Measurements from ENCODE around the gene DNAAF9.
"Not testable (repeated sequence)": the region's sequence is repeated elsewhere in the genome, so short reads cannot be mapped to it uniquely, and the experiment has no call there.

DNAAF9 gene

DNA sequence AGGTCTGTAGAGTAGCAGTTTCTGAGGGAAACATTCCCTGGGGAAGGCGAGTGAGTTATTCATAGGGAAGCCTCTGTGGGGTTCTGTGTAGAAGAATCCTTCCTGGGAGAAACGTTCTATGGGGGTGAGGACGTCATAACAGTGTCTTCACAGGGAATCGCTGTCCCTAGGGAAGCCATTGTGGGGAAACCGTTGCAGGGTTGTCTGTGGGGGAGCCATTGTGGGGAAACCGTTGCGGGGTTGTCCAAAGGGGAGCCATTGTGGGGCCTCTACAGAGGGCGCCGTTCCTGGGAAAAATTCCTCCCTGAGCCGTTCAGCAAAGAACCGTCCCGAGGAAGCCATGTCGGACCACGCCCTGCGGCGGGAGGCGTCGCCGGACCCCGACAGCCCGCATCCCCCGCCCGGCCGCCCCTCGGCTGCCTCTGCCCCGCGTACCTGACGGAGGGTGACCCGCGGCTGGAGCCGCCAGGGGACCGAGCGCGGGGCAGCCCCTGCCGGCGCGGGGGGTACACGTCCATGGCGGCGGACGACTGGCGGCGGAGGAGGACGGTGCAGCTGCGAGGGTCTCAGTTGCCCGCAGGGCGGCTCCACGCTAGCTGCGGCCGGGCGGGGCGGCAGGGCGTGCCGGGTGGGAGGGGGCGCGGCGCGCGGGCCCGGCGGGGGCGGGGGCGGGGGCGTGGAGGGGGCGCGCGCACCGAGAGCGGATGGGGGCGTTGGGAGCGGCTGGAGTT lies at the start of gene DNAAF9:
Gene DNAAF9, minus strand, starts transcription at position 630 of the 731 bp plus-strand sequence. Its CDS starts 112 bp downstream, at position 518.
- DNase-seq, result peak; percentile 55

DNA sequence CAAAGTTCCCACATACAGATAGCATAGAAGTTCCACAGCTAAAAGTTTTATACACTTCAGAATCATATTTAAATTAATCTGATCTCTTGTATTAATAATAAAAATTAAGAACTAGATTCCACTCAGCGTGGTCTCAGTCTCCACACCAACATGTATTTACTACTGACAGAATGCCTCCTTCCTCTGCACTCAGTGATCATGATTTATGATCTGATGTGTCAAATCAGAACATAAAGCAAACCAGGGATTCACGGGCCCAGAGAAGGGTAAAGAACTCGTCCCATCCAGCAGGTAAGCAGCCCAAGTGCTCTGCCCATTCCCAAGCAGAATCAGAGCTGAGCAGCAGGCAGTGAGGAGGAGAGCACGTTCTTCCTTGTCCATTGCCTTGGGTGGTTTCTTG lies 49.2 kb upstream of the DNAAF9 start:
- DNase-seq, result no peak

DNA sequence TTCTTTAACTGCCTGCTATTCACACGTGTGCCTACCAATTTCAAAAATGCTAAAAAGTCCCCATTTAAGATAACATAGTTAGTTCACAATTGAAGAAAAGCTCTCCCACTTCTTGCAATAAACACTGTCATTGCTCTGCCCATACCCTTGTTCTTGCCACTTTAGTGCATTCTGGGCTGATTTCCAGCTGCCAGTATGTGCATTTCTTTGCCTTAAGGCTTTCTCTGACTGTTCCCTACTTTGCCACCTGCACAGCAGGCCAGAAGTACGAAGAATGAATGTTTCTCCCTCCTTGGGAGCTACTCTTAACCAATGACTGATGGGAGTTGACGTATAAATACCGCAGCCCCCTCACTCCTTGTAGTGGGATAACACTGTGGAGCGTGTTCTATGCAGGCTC lies 47.4 kb upstream of the DNAAF9 start:
- DNase-seq, result no peak

DNA sequence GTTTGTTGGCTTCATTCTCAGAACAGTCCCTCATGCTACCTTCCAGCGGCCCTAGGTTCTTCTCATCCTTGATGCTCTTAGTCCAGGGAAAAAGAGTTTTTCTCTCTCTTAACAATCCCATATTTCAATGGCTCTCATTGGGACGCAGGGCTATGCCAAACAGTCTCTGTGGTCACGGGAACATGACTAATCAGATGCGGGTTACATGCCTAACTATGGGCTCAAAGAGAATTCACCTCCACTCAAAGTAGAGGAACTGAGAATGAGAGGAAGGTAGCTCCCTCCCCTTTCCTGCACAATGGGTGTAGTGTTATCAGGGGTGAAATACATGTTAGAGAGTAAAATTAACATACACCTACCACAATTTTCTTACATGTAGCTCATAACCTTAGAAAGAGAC lies 45.2 kb upstream of the DNAAF9 start:
- no peak for DNase-seq

DNA sequence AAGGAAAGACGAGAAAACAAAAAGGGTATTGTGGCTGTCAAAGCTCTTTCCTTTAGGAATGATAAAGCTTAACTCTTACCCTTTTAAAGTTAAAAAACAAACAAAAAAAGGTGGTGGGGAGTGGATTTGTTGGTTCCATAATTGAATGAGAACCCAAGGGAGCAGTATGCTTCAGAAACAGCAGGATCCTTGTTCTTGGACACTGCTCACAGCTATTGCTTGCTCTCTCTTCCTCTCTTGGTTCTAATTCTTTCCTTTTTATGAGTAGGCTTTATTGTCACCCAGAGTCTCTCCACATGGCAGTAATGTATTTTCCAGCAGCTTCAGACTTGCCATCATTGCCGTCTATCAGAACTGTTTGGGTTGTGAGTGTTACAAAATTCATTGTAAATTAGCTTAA lies 44.7 kb upstream of the DNAAF9 start:
- DNase-seq, result no peak

DNA sequence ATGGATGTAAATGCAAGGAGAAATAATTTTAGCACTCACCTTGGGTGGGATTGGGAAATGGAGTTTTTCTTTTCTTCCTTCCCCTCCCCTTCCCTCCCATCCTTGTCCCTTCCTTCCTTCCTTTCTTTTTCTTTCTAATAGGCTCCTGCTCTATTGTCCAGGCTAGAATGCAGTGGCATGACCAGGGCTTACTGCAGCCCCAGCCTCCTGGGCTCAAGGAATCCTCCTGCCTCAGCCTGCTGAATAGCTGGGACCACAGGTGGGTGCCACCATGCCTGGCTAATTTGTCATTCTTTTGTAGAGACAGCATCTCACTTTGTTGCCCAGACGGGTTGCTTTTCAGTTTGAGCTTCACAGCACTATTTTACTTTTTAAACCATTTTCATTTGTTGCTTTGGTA lies 41.9 kb upstream of the DNAAF9 start:
- no peak for DNase-seq

DNA sequence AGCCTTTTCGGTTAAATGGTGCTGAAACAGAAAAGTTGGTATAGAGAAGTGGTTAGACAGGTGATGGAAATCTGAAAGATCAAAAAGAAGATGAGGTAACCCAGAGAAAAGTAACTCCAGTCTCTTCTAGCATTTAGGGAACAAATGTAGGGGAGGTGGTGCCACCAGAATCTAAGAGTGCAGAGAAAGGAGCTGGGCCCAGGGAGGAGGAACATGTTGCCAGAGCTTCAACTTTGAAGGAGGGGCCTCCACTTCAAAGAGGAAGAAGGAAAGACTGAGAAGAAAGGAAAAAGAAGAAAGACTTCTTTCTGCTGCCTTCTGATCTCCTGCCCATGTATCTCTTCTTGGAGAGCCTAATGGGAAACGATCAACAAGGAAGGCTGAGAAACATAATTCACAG lies 39.9 kb upstream of the DNAAF9 start:
- DNase-seq, result no peak

DNA sequence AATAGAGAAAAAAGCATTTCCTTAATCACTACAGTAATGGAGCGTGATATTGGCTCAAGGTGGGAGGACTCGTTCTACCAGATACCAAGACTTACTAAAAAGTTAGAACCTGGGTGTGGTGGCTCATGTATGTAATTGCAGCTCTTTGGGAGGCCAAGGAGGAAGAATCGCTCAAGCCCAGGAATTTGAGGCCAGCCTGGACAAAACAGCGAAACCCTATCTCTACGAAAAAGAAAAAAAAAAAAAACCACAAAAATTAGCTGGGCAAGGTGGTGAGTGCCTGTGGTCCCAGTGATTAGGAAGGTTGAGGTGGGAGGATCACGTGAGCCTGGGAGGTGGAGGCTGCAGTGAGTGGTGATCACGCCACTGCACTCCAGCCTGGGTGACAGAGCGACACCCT lies 39.3 kb upstream of the DNAAF9 start:
- no peak for DNase-seq

DNA sequence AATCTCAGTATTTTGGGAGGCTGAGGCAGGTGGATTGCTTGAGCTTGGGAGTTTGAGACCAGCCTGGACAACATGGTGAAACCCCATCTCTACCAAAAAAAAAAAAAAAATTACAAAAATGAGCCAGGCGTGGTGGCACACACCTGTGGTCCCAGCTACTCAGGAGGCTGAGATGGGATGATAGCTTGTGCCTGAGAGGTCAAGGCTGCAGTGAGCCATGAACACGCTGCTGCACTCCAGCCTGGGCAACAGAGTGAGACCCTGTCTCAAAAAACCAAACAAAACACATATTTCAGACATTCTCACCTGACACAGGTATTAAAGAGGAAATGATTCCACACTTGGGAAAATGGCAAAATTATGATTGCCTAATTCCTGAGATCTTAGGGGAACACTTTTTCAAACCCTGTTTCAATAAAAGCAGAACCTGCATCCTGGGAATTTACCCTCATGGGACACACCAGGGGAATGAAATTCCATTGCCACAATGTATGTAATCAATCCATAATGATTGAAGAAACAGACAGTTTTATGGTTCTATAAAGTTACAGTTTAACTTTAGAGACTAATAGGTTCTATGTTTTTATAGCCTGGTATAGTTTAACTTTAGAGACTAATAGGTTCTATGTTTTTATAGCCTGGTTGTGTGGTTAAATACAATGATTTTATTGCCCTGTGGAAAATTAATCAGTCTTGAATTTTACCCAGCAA lies 29.6 kb upstream of the DNAAF9 start:
- no peak for DNase-seq

DNA sequence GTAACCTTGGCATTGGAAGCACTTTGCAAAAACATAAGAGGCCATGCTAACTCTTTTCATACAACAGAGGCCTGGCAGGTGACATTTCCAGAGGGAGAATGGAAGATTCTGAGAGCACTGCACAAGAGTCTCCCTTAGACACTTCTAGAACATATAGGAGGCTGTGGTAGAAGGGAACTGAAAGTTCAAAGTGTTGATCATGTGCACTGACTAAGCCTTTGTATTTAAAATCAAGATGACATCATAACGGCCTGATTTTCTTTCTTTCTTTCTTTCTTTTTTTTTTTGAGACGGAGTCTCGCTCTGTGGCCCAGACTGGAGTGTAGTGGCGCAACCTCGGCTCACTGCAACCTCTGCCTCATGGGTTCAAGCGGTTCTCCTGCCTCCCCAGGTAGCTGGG lies 26.8 kb upstream of the DNAAF9 start:
- no peak for DNase-seq

DNA sequence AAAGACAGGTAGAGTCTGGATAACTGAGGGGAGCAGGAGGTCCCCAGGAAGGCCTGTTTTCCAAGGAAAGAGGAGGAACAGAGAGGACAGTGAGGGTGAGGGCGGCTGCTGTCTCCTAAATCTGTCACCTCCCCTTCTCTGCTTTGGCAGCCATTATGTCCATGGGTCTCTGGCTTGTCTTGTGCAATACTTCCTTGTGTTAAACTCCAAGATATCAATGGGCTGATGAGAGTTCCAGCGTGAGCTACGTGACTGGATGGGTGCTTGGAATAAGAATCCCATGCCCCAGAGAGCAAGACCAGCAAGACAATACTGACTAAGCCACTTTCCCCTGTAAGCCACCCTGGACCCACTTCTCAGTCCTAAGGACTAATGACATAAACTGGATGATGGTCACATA lies 26.3 kb upstream of the DNAAF9 start:
- DNase-seq, result no peak

DNA sequence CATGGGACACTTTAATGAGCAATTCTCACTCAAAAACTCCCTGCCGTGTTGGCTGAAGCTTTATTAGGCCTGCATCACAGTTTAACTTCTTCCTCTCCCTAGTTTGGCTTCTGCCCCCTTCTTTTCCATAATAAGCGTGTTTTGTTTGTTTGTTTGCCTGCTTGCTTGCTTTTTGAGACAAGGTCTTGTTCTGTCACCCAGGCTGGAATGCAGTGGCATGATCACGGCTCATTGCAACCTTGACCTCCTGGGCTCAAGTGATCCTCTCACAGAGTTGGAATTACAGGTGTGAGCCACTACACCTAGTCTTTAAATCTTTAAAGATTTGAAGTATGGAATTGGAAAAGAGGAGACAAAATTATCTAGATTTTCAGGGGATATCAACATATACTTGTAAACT lies 25.4 kb upstream of the DNAAF9 start:
- DNase-seq, result no peak

DNA sequence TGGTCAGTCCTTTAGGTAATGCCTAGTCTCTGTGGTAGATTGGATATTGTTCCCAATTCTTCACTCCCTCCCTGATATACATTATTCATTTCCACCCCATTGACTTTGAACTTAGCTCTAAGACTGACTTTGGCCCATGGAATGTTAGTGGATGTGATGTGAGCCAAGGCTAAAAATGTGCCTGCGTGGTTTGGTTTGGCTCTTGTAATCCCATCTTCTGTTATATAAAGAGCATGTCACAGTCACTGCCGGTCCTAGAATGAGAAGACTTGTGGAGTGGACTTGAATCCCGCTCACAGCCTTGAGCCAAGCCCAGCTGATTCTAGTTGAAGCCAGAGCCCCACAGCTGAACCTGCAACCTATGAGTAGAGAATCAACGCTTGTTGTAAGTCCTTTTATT lies 23.6 kb upstream of the DNAAF9 start:
- DNase-seq, result no peak

DNA sequence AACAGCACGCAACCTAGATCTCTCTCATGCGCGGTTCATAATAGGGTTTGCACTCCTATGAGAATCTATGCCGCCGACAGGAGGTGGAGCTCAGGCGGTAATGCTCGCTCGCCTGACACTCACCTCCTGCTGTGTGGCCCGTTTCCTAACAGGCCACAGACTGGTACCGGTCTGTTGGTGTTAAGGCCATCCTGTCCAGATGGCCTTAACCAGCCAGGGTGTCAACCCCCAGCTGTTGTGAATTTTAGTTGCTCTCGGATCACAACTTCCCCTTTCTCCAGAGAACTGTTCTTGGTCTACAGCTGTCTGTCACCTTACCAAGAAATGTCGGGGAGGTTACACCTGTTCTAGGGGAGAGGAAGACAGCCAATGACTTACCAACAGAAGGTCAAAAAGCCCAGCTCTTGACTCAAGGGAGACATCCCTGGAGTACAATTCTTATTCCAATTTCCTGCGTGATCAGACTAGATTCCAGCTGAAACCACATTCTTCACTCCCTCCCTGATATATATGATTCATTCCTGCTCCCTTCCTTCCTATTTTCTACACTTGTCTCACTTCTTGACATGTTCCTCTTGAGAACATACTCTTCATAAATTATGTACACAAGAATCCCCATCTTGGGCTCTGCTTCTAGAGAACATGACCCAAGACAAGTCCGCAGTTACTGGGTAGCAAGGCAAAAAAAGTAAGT lies 23.1 kb upstream of the DNAAF9 start:
- no peak for DNase-seq

DNA sequence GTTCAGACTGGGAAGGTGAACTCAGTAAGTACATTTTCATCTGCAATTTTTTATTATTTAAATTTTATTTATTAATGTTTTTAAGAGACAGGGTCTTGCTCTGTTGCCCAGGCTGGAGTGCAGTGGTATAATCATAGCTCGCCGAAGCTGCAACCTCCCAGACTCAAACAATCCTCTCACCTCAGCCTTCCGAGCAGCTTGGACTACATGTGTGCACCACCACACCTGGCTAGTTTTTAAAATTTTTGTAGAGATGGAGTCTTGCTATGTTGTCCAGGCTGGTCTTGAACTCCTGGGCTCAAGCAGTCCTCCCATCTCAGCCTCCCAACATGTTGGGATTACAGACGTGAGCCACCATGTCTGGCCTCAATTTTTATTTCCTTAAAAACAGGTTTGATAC lies 19.3 kb upstream of the DNAAF9 start:
- DNase-seq, result not testable (repeated sequence)

DNA sequence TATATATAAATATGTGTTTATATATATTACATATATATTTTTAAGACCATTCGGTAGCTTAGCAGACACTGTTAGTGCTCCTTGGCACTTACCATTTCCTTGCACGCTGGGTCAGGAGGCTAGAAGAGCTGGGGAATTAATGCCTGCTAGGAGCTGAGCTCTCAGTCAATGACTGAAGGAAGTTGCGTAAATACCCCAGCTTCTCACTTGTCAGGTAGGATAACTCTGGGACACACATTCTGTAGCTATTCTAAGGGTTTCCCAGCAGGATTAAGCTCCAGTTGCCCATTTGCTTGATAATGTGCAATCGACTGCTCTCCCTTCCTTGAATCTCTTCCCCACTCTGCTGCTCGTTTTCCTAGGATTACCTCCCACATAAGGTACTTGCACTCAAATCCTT lies 15.7 kb upstream of the DNAAF9 start:
- DNase-seq, result no peak

DNA sequence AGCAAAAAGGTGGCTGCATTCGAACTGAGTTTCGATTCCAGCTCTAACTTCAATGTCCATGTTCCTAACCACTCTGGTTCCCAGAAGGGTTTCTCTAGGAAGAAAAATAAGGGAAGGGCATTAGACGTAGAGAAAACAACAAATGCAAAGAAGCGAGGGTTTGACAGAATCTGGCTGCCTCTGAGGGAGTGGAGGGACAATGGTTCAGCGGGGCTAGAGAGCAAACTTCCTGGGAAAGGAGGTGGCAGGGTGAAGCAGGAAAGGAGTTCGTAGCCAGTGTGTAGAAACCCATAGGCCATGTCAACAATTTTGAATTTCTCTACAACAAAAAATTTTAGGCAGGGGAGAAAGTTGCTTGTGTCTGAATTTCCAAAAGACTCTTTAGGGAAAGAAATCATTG lies 14.5 kb upstream of the DNAAF9 start:
- DNase-seq, result no peak

DNA sequence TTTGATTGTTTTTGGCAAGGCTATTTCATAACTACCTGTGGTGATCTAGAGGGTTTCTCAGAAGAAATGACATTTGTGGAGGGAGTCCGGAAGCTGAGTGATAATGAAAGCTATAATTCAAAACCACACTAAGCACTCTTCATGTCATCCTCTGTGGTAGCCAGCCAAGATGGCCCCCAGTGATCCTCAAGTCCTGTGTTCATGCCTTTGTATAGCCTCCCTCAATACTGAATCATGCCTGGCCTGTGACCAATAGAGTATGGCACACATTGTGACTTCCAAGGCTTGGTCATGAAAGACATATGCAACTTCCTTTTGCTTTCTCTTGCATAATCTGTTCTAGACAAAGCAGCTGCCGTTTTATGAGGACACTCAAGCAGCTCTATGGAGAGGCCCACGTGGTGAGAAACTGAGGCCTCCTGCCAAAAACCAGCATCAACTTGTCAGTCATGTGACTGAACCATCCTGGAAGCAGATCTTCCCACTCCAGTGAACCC lies 12.8 kb upstream of the DNAAF9 start:
- DNase-seq, result no peak

DNA sequence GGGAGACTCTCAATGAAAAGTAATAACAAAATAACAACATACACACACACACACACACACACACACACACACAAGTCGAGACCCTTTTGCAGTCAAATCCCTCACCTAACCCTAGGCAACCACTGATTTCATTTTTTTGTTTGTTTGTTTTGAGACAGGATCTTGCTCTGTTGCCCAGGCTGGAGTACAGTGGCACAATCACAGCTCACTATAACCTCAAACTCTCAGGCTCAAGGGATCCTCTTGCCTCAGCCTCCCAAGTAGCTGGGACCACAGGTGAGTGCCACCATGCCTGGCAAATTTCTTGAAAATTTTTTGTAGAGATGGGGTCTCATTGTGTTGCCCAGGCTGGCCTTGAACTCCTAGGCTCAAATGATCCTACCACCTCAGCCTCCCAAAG lies 10.7 kb upstream of the DNAAF9 start:
- DNase-seq, result not testable (repeated sequence)

DNA sequence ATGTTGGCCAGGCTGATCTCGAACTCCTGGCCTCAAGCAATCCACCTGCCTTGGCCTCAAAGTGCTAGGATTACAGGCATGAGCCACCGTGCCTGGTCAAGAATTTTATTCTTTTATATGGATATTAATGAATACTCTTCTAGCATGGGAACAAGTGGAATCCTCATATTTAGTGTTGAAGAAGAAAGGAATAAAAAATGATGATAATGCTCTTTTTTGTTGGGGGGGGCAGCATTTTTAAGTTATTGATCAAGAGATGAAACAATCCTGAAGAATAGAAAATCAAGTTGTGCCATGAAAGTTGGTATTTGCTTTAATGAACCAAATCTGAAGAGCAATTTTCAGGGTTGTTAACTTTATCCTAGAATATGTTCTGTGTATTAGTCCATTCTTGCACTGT lies 6.7 kb upstream of the DNAAF9 start:
- no peak for DNase-seq

DNA sequence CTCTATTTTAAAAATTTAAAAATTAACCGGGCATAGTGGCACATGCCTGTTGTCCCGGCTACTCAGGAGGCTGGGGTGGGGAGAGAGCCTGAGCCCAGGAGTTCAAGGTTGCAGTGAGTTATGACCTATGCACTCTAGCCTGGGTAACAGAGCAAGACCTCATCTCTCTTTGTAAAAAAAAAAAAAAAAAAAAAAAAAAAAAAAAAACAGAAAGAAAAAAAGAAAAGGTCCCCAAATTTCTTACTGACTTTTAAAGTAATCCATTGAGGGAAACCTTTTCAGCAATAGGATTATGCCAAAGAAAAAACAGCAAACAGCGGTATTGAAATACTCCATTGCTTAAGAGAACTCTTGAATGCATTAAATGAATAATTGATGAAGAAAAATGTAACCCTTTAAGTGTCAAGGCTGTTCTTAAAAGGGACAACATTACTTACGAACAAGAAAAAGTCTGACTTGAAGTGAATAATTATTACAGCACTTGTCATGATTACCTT lies 6.0 kb upstream of the DNAAF9 start:
- no peak for DNase-seq

DNA sequence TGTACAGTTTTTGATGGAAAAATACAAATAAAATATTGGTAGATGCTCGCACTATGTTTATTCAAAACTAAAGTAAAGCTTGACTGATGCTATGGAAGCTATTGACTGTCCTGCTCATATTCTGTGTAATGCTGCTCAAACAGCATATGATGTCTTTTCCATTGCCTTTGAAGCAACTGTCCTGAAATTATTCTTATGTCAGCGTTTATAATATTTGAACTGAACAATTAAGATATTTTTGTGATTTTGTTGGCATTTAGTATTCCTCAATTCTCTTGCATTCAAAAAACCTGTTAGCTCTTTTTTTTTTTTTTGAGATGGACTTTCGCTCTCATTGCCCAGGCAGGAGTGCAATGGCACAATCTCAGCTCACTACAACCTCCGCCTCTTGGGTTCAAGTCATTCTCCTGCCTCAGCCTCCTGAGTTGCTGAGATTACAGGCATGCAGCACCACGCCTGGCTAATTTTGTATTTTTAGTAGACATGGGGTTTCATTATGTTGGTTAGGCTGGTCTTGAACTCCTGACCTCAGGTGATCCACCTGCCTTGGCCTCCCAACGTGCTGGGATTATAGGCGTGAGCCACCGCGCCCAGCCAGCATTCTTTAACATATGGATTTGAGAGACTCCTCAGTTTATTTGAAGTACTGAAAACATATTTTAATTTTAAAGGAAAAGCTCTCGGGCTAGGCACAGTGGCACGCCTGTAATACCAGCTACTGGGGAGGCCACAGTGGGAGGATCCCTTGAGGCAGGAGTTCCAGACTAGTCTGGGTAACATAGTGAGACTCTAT lies 5.3 kb upstream of the DNAAF9 start:
- DNase-seq, result no peak

DNA sequence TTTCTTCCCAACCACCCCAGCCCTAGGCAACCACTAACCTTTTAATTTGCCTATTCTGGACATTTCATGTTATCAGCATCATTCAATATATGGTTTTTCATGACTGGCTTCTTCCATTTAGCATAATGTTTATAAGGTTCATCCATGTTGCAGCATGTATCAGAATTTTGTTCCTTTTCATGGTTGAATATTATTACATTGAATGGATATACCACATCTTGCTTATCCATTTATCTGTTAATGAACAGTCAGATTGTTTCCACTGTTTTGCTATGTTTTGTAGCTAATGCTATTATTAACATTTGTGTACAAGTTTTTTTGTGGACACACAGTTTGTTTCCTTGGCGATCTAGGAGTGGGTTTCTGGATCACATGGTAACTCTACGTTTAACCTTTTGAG lies 3.0 kb upstream of the DNAAF9 start:
- no peak for DNase-seq

Data from GOT3 (cell line).